ENCODE data around the gene PLXDC2. TPM values are rescaled to one million over a fixed set of nuclear protein-coding genes. Genes with fewer than 3 reads are reported as not detected.

Gene PLXDC2
- total RNA-seq: 19.6 and 20.2 TPM in 2 replicates

GRCh38 chr10:19816411-19817230, at the start of gene PLXDC2:
Gene PLXDC2, plus strand, starts transcription at chr10:19816432.

Small RNAs within 50 kb of the gene (small RNA-seq; reads per million reads assigned to genes)
- gene RNU6-1212P: not detected

Data from placental epithelial cell (primary cell).